ENCODE results near the gene KRIT1. TPM values are rescaled to one million over a fixed set of nuclear protein-coding genes. Genes with fewer than 3 reads are reported as not detected.

KRIT1 gene
- total RNA-seq, 5 donors from 2014 or later (not counting 1 experiment from before 2014, with no cell fraction given), result 44.8 to 65.6 (median 48.9) TPM

GRCh38 chr7:92230547-92230946 is 15.2 kb downstream of the KRIT1 start:
- Histone ChIP-seq H3K36me3 (ENCODE audit: control insufficient read depth in 2 of 2, extremely low read depth in 1 of 2, insufficient read depth in 1 of 2, low read length in 1 of 2) (peaks cover 0 to 53% of the 10 kb centered on the region in 2 donors), H3K4me3 (ENCODE audit: control insufficient read depth in 1 of 2, extremely low read depth in 1 of 2, low read length in 1 of 2) (no peak overlapping the region), H3K9me3 (no peaks in the 10 kb centered on the region), H3K4me1 (ENCODE audit: control insufficient read depth in 1 of 2, extremely low read depth in 1 of 2, insufficient read depth in 2 of 2, low read length in 2 of 2) (no peaks in the 10 kb centered on the region), H3K27me3 (replicated peaks in 1 of 2; ENCODE audit: control insufficient read depth in 2 of 2, extremely low read depth in 1 of 2, insufficient read depth in 2 of 2, low read length in 1 of 2) (no peaks in the 10 kb centered on the region), H3K27ac (ENCODE audit: low read length) (no peak overlapping the region)
- Mint-ChIP-seq H3K4me3 (no peak overlapping the region), H3K9me3 (peaks cover 3 to 4% (median 4%) of the 10 kb centered on the region in 3 donors), H3K27me3 (no peaks in the 10 kb centered on the region), H3K36me3 (peaks cover 67% of the 10 kb centered on the region), H3K4me1 (no peaks in the 10 kb centered on the region), H3K27ac (no peak overlapping the region)
- DNase-seq, result no peak
- POLR2A ChIA-PET, result interaction anchor here in 1 of 2 donors (0.7 kb wide), 1 partner anchor 9 kb away, joined by 3 read pairs; no protein-coding TSS in a partner anchor
- CTCF ChIA-PET, result interaction anchor here in 1 of 2 donors (0.5 kb wide), 1 partner anchor 216 kb away, joined by 5 read pairs; no protein-coding TSS in a partner anchor
- WGBS (ENCODE audit: insufficient coverage), result 90% methylated on average over 1 of the region's 2 CpGs
- no peak for ATAC-seq (replicated peaks in 1 of 4)

GRCh38 chr7:92228742-92229141 is 17.0 kb downstream of the KRIT1 start:
- DNase-seq, result no peak
- H3K9me3 ChIP-seq, result no peaks in the 10 kb centered on the region
- WGBS (ENCODE audit: insufficient coverage), result 100% methylated on average over 1 of the region's 2 CpGs
- no peaks in the 10 kb centered on the region for H3K27me3 ChIP-seq (replicated peaks in 1 of 2; ENCODE audit: control insufficient read depth in 2 of 2, extremely low read depth in 1 of 2, insufficient read depth in 2 of 2, low read length in 1 of 2)
- H3K36me3 ChIP-seq (ENCODE audit: control insufficient read depth in 2 of 2, extremely low read depth in 1 of 2, insufficient read depth in 1 of 2, low read length in 1 of 2), result peaks cover 3 to 56% of the 10 kb centered on the region in 2 donors
- Mint-ChIP-seq H3K9me3 (peaks cover 3 to 4% (median 4%) of the 10 kb centered on the region in 3 donors), H3K27me3 (no peaks in the 10 kb centered on the region), H3K4me3 (no peak overlapping the region), H3K4me1 (no peaks in the 10 kb centered on the region), H3K36me3 (peaks cover 60% of the 10 kb centered on the region), H3K27ac (no peak overlapping the region)
- H3K4me1 ChIP-seq (ENCODE audit: control insufficient read depth in 1 of 2, extremely low read depth in 1 of 2, insufficient read depth in 2 of 2, low read length in 2 of 2), result no peaks in the 10 kb centered on the region
- no peak overlapping the region for H3K4me3 ChIP-seq (ENCODE audit: control insufficient read depth in 1 of 2, extremely low read depth in 1 of 2, low read length in 1 of 2)
- POLR2A ChIA-PET, result no interaction called here
- ATAC-seq (replicated peaks in 1 of 4), result no peak
- H3K27ac ChIP-seq (ENCODE audit: low read length), result no peak overlapping the region
- CTCF ChIA-PET, result no interaction called here

- Mint-ChIP-seq H3K36me3 (peaks cover 57% of the 10 kb centered on the region), H3K9me3 (peaks cover 3 to 4% (median 4%) of the 10 kb centered on the region in 3 donors), H3K27ac (no peak overlapping the region), H3K4me1 (no peaks in the 10 kb centered on the region), H3K27me3 (no peaks in the 10 kb centered on the region), H3K4me3 (no peak overlapping the region)
- no peak overlapping the region for H3K27ac ChIP-seq (ENCODE audit: low read length)
- WGBS (ENCODE audit: insufficient coverage), result 83% methylated on average over 1 of the region's 2 CpGs
- no peak for DNase-seq
- H3K9me3 ChIP-seq, result no peaks in the 10 kb centered on the region
- no peaks in the 10 kb centered on the region for H3K27me3 ChIP-seq (replicated peaks in 1 of 2; ENCODE audit: control insufficient read depth in 2 of 2, extremely low read depth in 1 of 2, insufficient read depth in 2 of 2, low read length in 1 of 2)
- peaks cover 3 to 57% of the 10 kb centered on the region in 2 donors for H3K36me3 ChIP-seq (ENCODE audit: control insufficient read depth in 2 of 2, extremely low read depth in 1 of 2, insufficient read depth in 1 of 2, low read length in 1 of 2)
- ChIA-PET POLR2A (no interaction called here), CTCF (no interaction called here)
- no peaks in the 10 kb centered on the region for H3K4me1 ChIP-seq (ENCODE audit: control insufficient read depth in 1 of 2, extremely low read depth in 1 of 2, insufficient read depth in 2 of 2, low read length in 2 of 2)
- no peak for ATAC-seq (replicated peaks in 1 of 4)
- H3K4me3 ChIP-seq (ENCODE audit: control insufficient read depth in 1 of 2, extremely low read depth in 1 of 2, low read length in 1 of 2), result no peak overlapping the region
Observed at GRCh38 chr7:92228100-92228499, 17.6 kb downstream of the KRIT1 start.

GRCh38 chr7:92226981-92227380 is 18.7 kb downstream of the KRIT1 start:
- DNase-seq, result no peak
- Histone ChIP-seq H3K27ac (ENCODE audit: low read length) (no peak overlapping the region), H3K36me3 (ENCODE audit: control insufficient read depth in 2 of 2, extremely low read depth in 1 of 2, insufficient read depth in 1 of 2, low read length in 1 of 2) (peaks cover 3 to 60% of the 10 kb centered on the region in 2 donors), H3K9me3 (no peaks in the 10 kb centered on the region), H3K4me1 (ENCODE audit: control insufficient read depth in 1 of 2, extremely low read depth in 1 of 2, insufficient read depth in 2 of 2, low read length in 2 of 2) (no peaks in the 10 kb centered on the region), H3K4me3 (ENCODE audit: control insufficient read depth in 1 of 2, extremely low read depth in 1 of 2, low read length in 1 of 2) (no peak overlapping the region), H3K27me3 (replicated peaks in 1 of 2; ENCODE audit: control insufficient read depth in 2 of 2, extremely low read depth in 1 of 2, insufficient read depth in 2 of 2, low read length in 1 of 2) (no peaks in the 10 kb centered on the region)
- ChIA-PET POLR2A (no interaction called here), CTCF (no interaction called here)
- Mint-ChIP-seq H3K27me3 (no peaks in the 10 kb centered on the region), H3K9me3 (peaks cover 3 to 4% (median 4%) of the 10 kb centered on the region in 3 donors), H3K4me1 (no peaks in the 10 kb centered on the region), H3K36me3 (peaks cover 56% of the 10 kb centered on the region), H3K27ac (no peak overlapping the region), H3K4me3 (no peak overlapping the region)
- WGBS (ENCODE audit: insufficient coverage), result no CpG with 5 or more reads among the region's 4 CpGs
- no peak for ATAC-seq (replicated peaks in 1 of 4)

GRCh38 chr7:92221766-92222165 is 23.9 kb downstream of the KRIT1 start:
- ATAC-seq (replicated peaks in 1 of 4), result no peak
- Mint-ChIP-seq H3K4me1 (no peaks in the 10 kb centered on the region), H3K36me3 (peaks cover 57% of the 10 kb centered on the region), H3K9me3 (no peaks in the 10 kb centered on the region), H3K4me3 (no peak overlapping the region), H3K27me3 (no peaks in the 10 kb centered on the region), H3K27ac (no peak overlapping the region)
- WGBS (ENCODE audit: insufficient coverage), result no CpG with 5 or more reads among the region's 3 CpGs
- no peaks in the 10 kb centered on the region for H3K4me1 ChIP-seq (ENCODE audit: control insufficient read depth in 1 of 2, extremely low read depth in 1 of 2, insufficient read depth in 2 of 2, low read length in 2 of 2)
- no peak for DNase-seq
- H3K27me3 ChIP-seq (replicated peaks in 1 of 2; ENCODE audit: control insufficient read depth in 2 of 2, extremely low read depth in 1 of 2, insufficient read depth in 2 of 2, low read length in 1 of 2), result no peaks in the 10 kb centered on the region
- H3K4me3 ChIP-seq (ENCODE audit: control insufficient read depth in 1 of 2, extremely low read depth in 1 of 2, low read length in 1 of 2), result no peak overlapping the region
- CTCF ChIA-PET, result interaction anchor here in 1 of 2 donors (0.6 kb wide), 1 partner anchor 286 kb away, joined by 4 read pairs; no protein-coding TSS in a partner anchor
- no peaks in the 10 kb centered on the region for H3K9me3 ChIP-seq
- POLR2A ChIA-PET, result no interaction called here
- no peak overlapping the region for H3K27ac ChIP-seq (ENCODE audit: low read length)
- H3K36me3 ChIP-seq (ENCODE audit: control insufficient read depth in 2 of 2, extremely low read depth in 1 of 2, insufficient read depth in 1 of 2, low read length in 1 of 2), result peaks cover 3 to 78% of the 10 kb centered on the region in 2 donors

- Mint-ChIP-seq H3K9me3 (peaks cover 5 to 15% (median 12%) of the 10 kb centered on the region in 3 donors), H3K27ac (no peak overlapping the region), H3K27me3 (no peaks in the 10 kb centered on the region), H3K36me3 (peaks cover 83% of the 10 kb centered on the region), H3K4me3 (no peak overlapping the region), H3K4me1 (peaks cover 16 to 24% (median 18%) of the 10 kb centered on the region in 3 donors)
- Histone ChIP-seq H3K36me3 (ENCODE audit: control insufficient read depth in 2 of 2, extremely low read depth in 1 of 2, insufficient read depth in 1 of 2, low read length in 1 of 2) (peaks cover 12 to 55% of the 10 kb centered on the region in 2 donors), H3K4me3 (ENCODE audit: control insufficient read depth in 1 of 2, extremely low read depth in 1 of 2, low read length in 1 of 2) (no peak overlapping the region), H3K4me1 (ENCODE audit: control insufficient read depth in 1 of 2, extremely low read depth in 1 of 2, insufficient read depth in 2 of 2, low read length in 2 of 2) (no peaks in the 10 kb centered on the region), H3K9me3 (peaks cover 2% of the 10 kb centered on the region), H3K27me3 (replicated peaks in 1 of 2; ENCODE audit: control insufficient read depth in 2 of 2, extremely low read depth in 1 of 2, insufficient read depth in 2 of 2, low read length in 1 of 2) (no peaks in the 10 kb centered on the region), H3K27ac (ENCODE audit: low read length) (no peak overlapping the region)
- no CpG with 5 or more reads among the region's 1 CpG for WGBS (ENCODE audit: insufficient coverage)
- DNase-seq (no peak), ATAC-seq (replicated peaks in 1 of 4) (no peak)
- POLR2A ChIA-PET, result no interaction called here
- CTCF ChIA-PET, result interaction anchor here in 1 of 2 donors (0.6 kb wide), 1 partner anchor 27 kb away, joined by 4 read pairs; no protein-coding TSS in a partner anchor
Observed at GRCh38 chr7:92206672-92207071, 39.0 kb downstream of the KRIT1 start.
